Neural crest cell (in vitro differentiated cells): ENCODE results near the gene KLHL6. TPM values are rescaled to one million over a fixed set of nuclear protein-coding genes. Genes with fewer than 3 reads are reported as not detected.

ENCODE experiments used
- DNase-seq: peaks from one replicate; pipeline ENCODE4 v3.0.0; 2021; ENCODE audit warnings: low read depth, mixed read lengths, low spot score
- H3K27ac Mint-ChIP-seq: one replicate; pipeline ENCODE4 v1.8.0; 2021; ENCODE audit warnings: mild to moderate bottlenecking, mixed read lengths; ENCODE audit not compliant: unreplicated experiment
- H3K27me3 Mint-ChIP-seq: 2 replicates; pipeline ENCODE4 v1.8.0; 2021; ENCODE audit warnings: low read depth, mild to moderate bottlenecking, mixed read lengths
- H3K36me3 Mint-ChIP-seq: 2 replicates; pipeline ENCODE4 v1.8.0; 2021; ENCODE audit warnings: low read depth, mild to moderate bottlenecking, mixed read lengths
- H3K4me1 Mint-ChIP-seq: 2 replicates; pipeline ENCODE4 v1.8.0; 2021; ENCODE audit warnings: mixed read lengths
- H3K4me3 Mint-ChIP-seq: one replicate; pipeline ENCODE4 v1.8.0; 2021; ENCODE audit warnings: mild to moderate bottlenecking, mixed read lengths
- H3K9me3 Mint-ChIP-seq: 2 replicates; pipeline ENCODE4 v1.8.0; 2021; ENCODE audit warnings: mixed read lengths
- CTCF ChIP-seq: fragments of 200-600 bp; sonication (generic); conservative IDR thresholded peaks from 2 replicates; pipeline ENCODE4 v1.5.0; 2021; ENCODE audit warnings: antibody characterized with exemption, mild to moderate bottlenecking
- total RNA-seq: library from RNA; stranded (reverse); gene quantifications from 2 replicates; pipeline ENCODE4 v1.2.1, GENCODE V29; 2021

The KLHL6 gene
- total RNA-seq, 1 donor from 2014 or later, result 0.12 TPM

GRCh38 chr3:183590442-183590841 is 34.9 kb upstream of the KLHL6 start:
- peaks cover 10% of the 10 kb centered on the region for H3K4me1 Mint-ChIP-seq
- no peaks in the 10 kb centered on the region for H3K9me3 Mint-ChIP-seq
- DNase-seq, result no peak
- no peaks in the 10 kb centered on the region for H3K27me3 Mint-ChIP-seq
- no peak overlapping the region for H3K4me3 Mint-ChIP-seq
- TF ChIP-seq CTCF, result no peak
- no peaks in the 10 kb centered on the region for H3K36me3 Mint-ChIP-seq
- no peak overlapping the region for H3K27ac Mint-ChIP-seq

GRCh38 chr3:183587336-183587735 is 31.8 kb upstream of the KLHL6 start:
- H3K27ac Mint-ChIP-seq, result no peak overlapping the region
- no peaks in the 10 kb centered on the region for H3K9me3 Mint-ChIP-seq
- H3K27me3 Mint-ChIP-seq, result no peaks in the 10 kb centered on the region
- DNase-seq, result no peak
- peaks cover 38% of the 10 kb centered on the region for H3K4me1 Mint-ChIP-seq
- H3K36me3 Mint-ChIP-seq, result no peaks in the 10 kb centered on the region
- no peak overlapping the region for H3K4me3 Mint-ChIP-seq
- no peak for TF ChIP-seq CTCF

GRCh38 chr3:183586477-183586876 is 31.0 kb upstream of the KLHL6 start:
- H3K9me3 Mint-ChIP-seq, result no peaks in the 10 kb centered on the region
- H3K4me3 Mint-ChIP-seq, result no peak overlapping the region
- DNase-seq, result no peak
- no peak for TF ChIP-seq CTCF
- no peaks in the 10 kb centered on the region for H3K36me3 Mint-ChIP-seq
- H3K27me3 Mint-ChIP-seq, result no peaks in the 10 kb centered on the region
- H3K27ac Mint-ChIP-seq, result no peak overlapping the region
- H3K4me1 Mint-ChIP-seq, result peaks cover 37% of the 10 kb centered on the region

- TF ChIP-seq CTCF, result no peak
- DNase-seq, result no peak
- Mint-ChIP-seq H3K4me3 (no peak overlapping the region), H3K4me1 (peaks cover 46% of the 10 kb centered on the region), H3K27ac (no peak overlapping the region), H3K27me3 (no peaks in the 10 kb centered on the region), H3K36me3 (no peaks in the 10 kb centered on the region), H3K9me3 (no peaks in the 10 kb centered on the region)
These were observed 29.4 kb upstream of the KLHL6 start for GRCh38 chr3:183584914-183585280.

- Mint-ChIP-seq H3K9me3 (no peaks in the 10 kb centered on the region), H3K27ac (peak overlapping the region; percentile 89), H3K4me1 (peaks cover 46% of the 10 kb centered on the region), H3K27me3 (no peaks in the 10 kb centered on the region), H3K4me3 (no peak overlapping the region), H3K36me3 (no peaks in the 10 kb centered on the region)
- no peak for DNase-seq
- no peak for TF ChIP-seq CTCF
These were observed 28.9 kb upstream of the KLHL6 start for GRCh38 chr3:183584246-183584913.
